Spleen (tissue), 11 donors: ENCODE measurements around the gene C10orf143. TPM values are rescaled to one million over a fixed set of nuclear protein-coding genes. Genes with fewer than 3 reads are reported as not detected.
"Not testable (repeated sequence)": the region's sequence is repeated elsewhere in the genome, so short reads cannot be mapped to it uniquely, and the experiment has no call there.

Source experiments
- DNase-seq: peaks from one replicate; pipeline ENCODE4 v3.0.0-alpha.2; 2020
- H3K27ac ChIP-seq, 8 donors: fragments of 200-600 bp; sonication (generic) in 7 of 8; 1 replicate in 4 of 8; 2 replicates in 4 of 8; pipeline versions ENCODE4 v1.5.0 to v1.8.0; 2016 to 2021; ENCODE audit warnings: inconsistent platforms in 4 of 8, mild to moderate bottlenecking in 4 of 8, moderate library complexity in 1 of 8
- H3K27me3 ChIP-seq, 7 donors: fragments of 200-600 bp; sonication (generic) in 6 of 7; replicated peaks in 1 of 7; 1 replicate in 4 of 7; 2 replicates in 3 of 7; pipeline versions ENCODE4 v1.5.0 to v1.8.0; 2016 to 2021; ENCODE audit warnings: inconsistent platforms in 3 of 7, mild to moderate bottlenecking in 1 of 7
- H3K36me3 ChIP-seq, 6 donors: fragments of 200-600 bp; sonication (generic) in 5 of 6; 1 replicate in 4 of 6; 2 replicates in 2 of 6; pipeline versions ENCODE4 v1.5.0 to v1.8.0; 2016 to 2021; ENCODE audit warnings: inconsistent platforms in 2 of 6
- H3K4me1 ChIP-seq, 6 donors: fragments of 200-600 bp; sonication (generic) in 5 of 6; 1 replicate in 3 of 6; 2 replicates in 3 of 6; pipeline versions ENCODE4 v1.5.0 to v1.8.0; 2016 to 2021; ENCODE audit warnings: inconsistent platforms in 3 of 6
- H3K4me3 ChIP-seq, 8 donors: fragments of 200-600 bp; sonication (generic) in 7 of 8; 1 replicate in 4 of 8; 2 replicates in 4 of 8; pipeline versions ENCODE4 v1.5.0 to v1.8.0; 2016 to 2021; ENCODE audit warnings: inconsistent platforms in 4 of 8, mild to moderate bottlenecking in 4 of 8, moderate library complexity in 2 of 8
- H3K9me3 ChIP-seq, 8 donors: fragments of 200-600 bp; sonication (generic) in 7 of 8; 1 replicate in 4 of 8; 2 replicates in 4 of 8; pipeline versions ENCODE4 v1.5.0 to v1.8.0; 2016 to 2021; ENCODE audit warnings: inconsistent platforms in 4 of 8
- CTCF ChIP-seq, 11 experiments: fragments of 200-600 bp in 7 of 11; fragments of 450-650 bp in 4 of 11; sonication (generic) in 4 of 11; IDR thresholded peaks in 8 of 11; conservative IDR thresholded peaks in 3 of 11; 1 replicate in 7 of 11; 2 replicates in 4 of 11; pipeline versions ENCODE4 v1.4.0 to v1.8.0; 2016 to 2021; ENCODE audit warnings: antibody characterized with exemption in 11 of 11, inconsistent platforms in 4 of 11, mild to moderate bottlenecking in 1 of 11
- POLR2A ChIP-seq, 3 donors: fragments of 450-650 bp; IDR thresholded peaks; one replicate each; pipeline ENCODE4 v1.5.1; 2017; ENCODE audit warnings: antibody characterized with exemption in 3 of 3, mild to moderate bottlenecking in 1 of 3
- POLR2AphosphoS5 ChIP-seq, 3 donors: sonication (generic); formaldehyde crosslinking; IDR thresholded peaks; one replicate each; pipeline ENCODE4 v1.5.1; 2017; ENCODE audit warnings: antibody characterized with exemption in 3 of 3
- WGBS, 5 donors: extraction: QIAGEN DNeasy Blood & Tissue Kit in 3 of 5; methylation state at CpG; one replicate each; pipeline versions ENCODE4 v1.1.5 to v1.1.7; 2013 to 2018; 5-methylcytosine and 5-hydroxymethylcytosine counted together
- intact Hi-C: fragments of 100-400 bp; cut with DNase I; formaldehyde crosslinking; loops from one replicate; pipeline ENCODE4 v1.15.0; 2023; ENCODE audit warnings: low total_unique reads
- polyA plus RNA-seq, 3 donors: library from polyadenylated mRNA; stranded (reverse); fragments of 200-250 nt; gene quantifications; one replicate each; pipeline ENCODE4 v1.2.1, GENCODE V29; 2013
- total RNA-seq, 7 donors: library from RNA; depleted of rRNA in 3 of 7; stranded (reverse); fragments of >200 nt in 3 of 7; fragmentation: NEBNext Ultra II Directional in 4 of 7; extraction: Animal tissue kit (Norgen Biotek cat#: 25700) in 4 of 7; gene quantifications; one replicate each; pipeline versions ENCODE4 v1.1.0 to v1.2.1, GENCODE V29; 2016 to 2021
- donor health status: healthy with polysubstance abuse.
- donor health status: DM: no; HTN: no; CAD: no; lungs with moderate emphysema.
- donor health status: DM: no; HTN: no; CAD: no.
- donor health status: Bipolar disorder and iron deficiency.
- donor health status: healthy.
- donor health status: DM: no; HTN: no; CAD: no.
- donor health status: DM: yes; HTN: yes; CAD: no.

Gene C10orf143
- total and polyA plus RNA-seq, 10 donors: 2.3 to 15.6 (median 5.1) TPM

- intact Hi-C loops: no loop called here
- Histone ChIP-seq H3K4me1 (peaks cover 0 to 7% (median 2%) of the 10 kb centered on the region in 6 donors), H3K36me3 (no peaks in the 10 kb centered on the region), H3K27ac (no peak overlapping the region), H3K4me3 (no peak overlapping the region), H3K9me3 (no peaks in the 10 kb centered on the region), H3K27me3 (peaks cover 0 to 31% (median 8%) of the 10 kb centered on the region in 7 donors)
- 41 to 52% (median 48%) methylated on average over 3 of the region's 3 CpGs for WGBS, 5 donors
- DNase-seq: no peak
- TF ChIP-seq CTCF (IDR thresholded peaks at IDR 0.05 in 8 of 11, conservative IDR thresholded peaks at IDR 0.05 in 3 of 11) (peak in 3 of 11 experiments; percentile 4 to 30 (median 11)), POLR2AphosphoS5 (IDR thresholded peaks at IDR 0.05) (no peak)
These were observed 17.6 kb upstream of the C10orf143 start for GRCh38 chr10:130128062-130128781.

- DNase-seq: no peak
- Histone ChIP-seq H3K36me3 (no peaks in the 10 kb centered on the region), H3K27me3 (peaks cover 0 to 31% (median 8%) of the 10 kb centered on the region in 7 donors), H3K4me3 (no peak overlapping the region), H3K4me1 (peaks cover 0 to 7% (median 2%) of the 10 kb centered on the region in 6 donors), H3K27ac (no peak overlapping the region), H3K9me3 (no peaks in the 10 kb centered on the region)
- 16 to 18% (median 18%) methylated on average over 10 of the region's 10 CpGs for WGBS, 5 donors
- intact Hi-C loops: no loop called here
- TF ChIP-seq CTCF (IDR thresholded peaks at IDR 0.05 in 8 of 11, conservative IDR thresholded peaks at IDR 0.05 in 3 of 11): peak in 10 of 11 experiments; percentile 41 to 81 (median 69)
- TF ChIP-seq POLR2AphosphoS5 (IDR thresholded peaks at IDR 0.05): no peak
These were observed 16.9 kb upstream of the C10orf143 start for GRCh38 chr10:130127364-130128061.

GRCh38 chr10:130121486-130122079 is 11.0 kb upstream of the C10orf143 start:
- WGBS, 5 donors: 64 to 74% (median 70%) methylated on average over 11 to 13 of the region's 13 CpGs
- Histone ChIP-seq H3K4me3 (no peak overlapping the region), H3K27me3 (peaks cover 0 to 5% (median 0%) of the 10 kb centered on the region in 7 donors), H3K36me3 (no peaks in the 10 kb centered on the region), H3K9me3 (peaks cover 0 to 21% (median 20%) of the 10 kb centered on the region in 8 donors), H3K27ac (no peak overlapping the region), H3K4me1 (no peaks in the 10 kb centered on the region)
- no peak for DNase-seq
- TF ChIP-seq POLR2A (IDR thresholded peaks at IDR 0.05): no peak
- TF ChIP-seq POLR2AphosphoS5 (IDR thresholded peaks at IDR 0.05): no peak
- intact Hi-C loops: no loop called here

- H3K36me3 ChIP-seq, H3K4me3 ChIP-seq, H3K27ac ChIP-seq, H3K27me3 ChIP-seq, DNase-seq, intact Hi-C loops: not testable (repeated sequence)
- WGBS, 5 donors: 69 to 75% (median 74%) methylated on average over 6 of the region's 6 CpGs
- Histone ChIP-seq H3K4me1 (peaks cover 0 to 13% (median 1%) of the 10 kb centered on the region in 6 donors), H3K9me3 (peaks cover 0 to 25% (median 22%) of the 10 kb centered on the region in 8 donors)
These were observed 6.9 kb upstream of the C10orf143 start for GRCh38 chr10:130117535-130117934.

GRCh38 chr10:130116942-130117341 is 6.3 kb upstream of the C10orf143 start:
- H3K4me3 ChIP-seq, H3K27me3 ChIP-seq, intact Hi-C loops, DNase-seq, H3K27ac ChIP-seq, H3K36me3 ChIP-seq: not testable (repeated sequence)
- Histone ChIP-seq H3K9me3 (peaks cover 0 to 25% (median 22%) of the 10 kb centered on the region in 8 donors), H3K4me1 (peaks cover 0 to 19% (median 7%) of the 10 kb centered on the region in 6 donors)
- whole genome bisulfite sequencing, 5 donors: 93 to 98% (median 95%) methylated on average over 4 of the region's 4 CpGs
